ENCODE measurements around the gene TRMT44.

DNA sequence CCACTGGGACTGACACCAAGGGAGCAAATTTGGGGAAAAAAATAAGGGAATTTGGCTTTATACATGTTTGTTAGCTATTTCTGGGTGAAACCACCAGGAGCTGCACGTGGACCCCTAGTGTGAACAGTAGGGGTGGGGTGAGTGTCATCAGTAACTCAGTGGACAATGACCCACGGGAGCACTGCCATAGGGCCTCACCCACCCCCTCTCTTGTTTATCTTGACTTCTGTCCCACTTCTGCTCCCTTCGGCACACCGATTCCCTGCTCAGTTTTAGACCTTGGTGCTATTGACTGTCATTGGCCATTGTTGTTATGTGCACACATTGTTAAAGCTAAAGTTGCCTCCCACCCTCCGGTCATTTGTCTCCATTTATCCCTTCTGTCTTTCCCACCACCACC is 9.0 kb upstream of the TRMT44 start:
- TF ChIP-seq CTCF (IDR thresholded peaks at IDR 0.05), result no peak
- TF ChIP-seq EZH2 (IDR thresholded peaks at IDR 0.05; ENCODE audit: borderline replicate concordance, insufficient read depth, low read depth, low read length, poor library complexity, severe bottlenecking), result no peak
